Esophagus muscularis mucosa (tissue), 4 donors: ENCODE data around the gene NPAT. TPM values are rescaled to one million over a fixed set of nuclear protein-coding genes. Genes with fewer than 3 reads are reported as not detected.

Experiments
- DNase-seq: peaks from one replicate; pipeline ENCODE4 v3.0.0-alpha.2; 2017; ENCODE audit errors: extremely low spot score
- H3K27ac ChIP-seq, 4 donors: fragments of 200-600 bp; sonication (generic); replicated peaks in 1 of 4; 1 replicate in 3 of 4; 2 replicates in 1 of 4; pipeline ENCODE4 v1.5.1; 2016 to 2019; ENCODE audit warnings: mild to moderate bottlenecking in 1 of 4
- H3K27me3 ChIP-seq, 4 donors: fragments of 200-600 bp; sonication (generic); one replicate each; pipeline versions ENCODE4 v1.5.1 to v1.6.0; 2016 to 2019
- H3K36me3 ChIP-seq, 4 donors: fragments of 200-600 bp; sonication (generic); one replicate each; pipeline ENCODE4 v1.5.1; 2016 to 2019
- H3K4me1 ChIP-seq, 4 donors: fragments of 200-600 bp; sonication (generic); one replicate each; pipeline ENCODE4 v1.5.1; 2016 to 2019
- H3K4me3 ChIP-seq, 4 donors: fragments of 200-600 bp; sonication (generic); 1 replicate in 2 of 4; 2 replicates in 2 of 4; pipeline ENCODE4 v1.5.1; 2016 to 2019; ENCODE audit warnings: mild to moderate bottlenecking in 4 of 4, moderate library complexity in 1 of 4
- H3K9me3 ChIP-seq, 4 donors: fragments of 200-600 bp; sonication (generic); 1 replicate in 3 of 4; 2 replicates in 1 of 4; pipeline ENCODE4 v1.5.1; 2016 to 2019
- CTCF ChIP-seq, 3 experiments: fragments of 200-600 bp in 2 of 3; fragments of 450-650 bp in 1 of 3; sonication (generic) in 2 of 3; IDR thresholded peaks; one replicate each; pipeline ENCODE4 v1.5.1; 2017 to 2019; ENCODE audit warnings: antibody characterized with exemption in 3 of 3, mild to moderate bottlenecking in 2 of 3, moderate library complexity in 1 of 3
- EP300 ChIP-seq: sonication (generic); formaldehyde crosslinking; IDR thresholded peaks from one replicate; pipeline ENCODE4 v1.6.1; 2017; ENCODE audit warnings: antibody characterized with exemption
- POLR2A ChIP-seq: fragments of 450-650 bp; IDR thresholded peaks from one replicate; pipeline ENCODE4 v1.6.1; 2017; ENCODE audit warnings: antibody characterized with exemption, moderate library complexity, mild to moderate bottlenecking, low read depth
- POLR2AphosphoS5 ChIP-seq, 2 donors: sonication (generic); formaldehyde crosslinking; IDR thresholded peaks; one replicate each; pipeline ENCODE4 v1.6.1; 2017; ENCODE audit warnings: antibody characterized with exemption in 2 of 2
- WGBS: methylation state at CpG from one replicate; pipeline ENCODE4 v1.1.5; 2018; 5-methylcytosine and 5-hydroxymethylcytosine counted together
- intact Hi-C: fragments of 100-400 bp; cut with DNase I; formaldehyde crosslinking; loops from one replicate; pipeline ENCODE4 v1.15.1; 2023
- small RNA-seq, 3 donors: library from RNA; depleted of rRNA; stranded (forward); fragments of <200 nt; gene quantifications; one replicate each; pipeline ENCODE3, GENCODE V24; 2016
- total RNA-seq, 4 donors: library from RNA; depleted of rRNA; stranded (reverse); fragments of >200 nt; gene quantifications; one replicate each; pipeline versions ENCODE4 v1.1.0 to v1.2.1, GENCODE V29; 2016

Gene NPAT
- total RNA-seq, 4 donors from 2014 or later = 10.4 to 13.7 (median 10.7) TPM

- TF ChIP-seq POLR2AphosphoS5 (IDR thresholded peaks at IDR 0.05) = no peak
- TF ChIP-seq CTCF (IDR thresholded peaks at IDR 0.05) = peak; percentile 44 to 65 (median 45)
- intact Hi-C loops = loop anchor here (10.0 kb wide), 1 partner anchor 547 kb away; the partner anchor contains the start of gene DDX10
- Histone ChIP-seq H3K4me1 (peaks cover 26 to 39% (median 36%) of the 10 kb centered on the region in 4 donors), H3K27ac (no peak overlapping the region), H3K27me3 (no peaks in the 10 kb centered on the region), H3K36me3 (no peaks in the 10 kb centered on the region), H3K9me3 (no peaks in the 10 kb centered on the region), H3K4me3 (no peak overlapping the region)
- DNase-seq = no peak
These were observed 104.6 kb downstream of the NPAT start for GRCh38 chr11:108117746-108118371.

GRCh38 chr11:108115500-108116140, 106.8 kb downstream of the NPAT start:
- Histone ChIP-seq H3K9me3 (no peaks in the 10 kb centered on the region), H3K4me3 (no peak overlapping the region), H3K27ac (peak overlapping the region; percentile 75 to 80 (median 78)), H3K27me3 (no peaks in the 10 kb centered on the region), H3K36me3 (peaks cover 0 to 3% (median under 1%) of the 10 kb centered on the region in 4 donors), H3K4me1 (peaks cover 15 to 25% (median 20%) of the 10 kb centered on the region in 4 donors)
- DNase-seq = peak; percentile 97
- no peak for TF ChIP-seq CTCF (IDR thresholded peaks at IDR 0.05)
- peak; percentile 64 to 84 for TF ChIP-seq POLR2AphosphoS5 (IDR thresholded peaks at IDR 0.05)
- WGBS = 20% methylated on average over 5 of the region's 5 CpGs
- intact Hi-C loops = loop anchor here (10.0 kb wide), 1 partner anchor 549 kb away; the partner anchor contains the start of gene DDX10

- Histone ChIP-seq H3K27ac (no peak overlapping the region), H3K4me1 (peaks cover 15 to 20% (median 18%) of the 10 kb centered on the region in 4 donors), H3K27me3 (no peaks in the 10 kb centered on the region), H3K36me3 (peaks cover 0 to 18% (median 1%) of the 10 kb centered on the region in 4 donors), H3K9me3 (no peaks in the 10 kb centered on the region), H3K4me3 (no peak overlapping the region)
- intact Hi-C loops = loop anchor here (10.0 kb wide), 1 partner anchor 553 kb away; the partner anchor contains the start of gene DDX10
- TF ChIP-seq POLR2A (no peak), EP300 (no peak), CTCF (IDR thresholded peaks at IDR 0.05) (no peak), POLR2AphosphoS5 (IDR thresholded peaks at IDR 0.05) (no peak)
- WGBS = 94% methylated on average over 2 of the region's 2 CpGs
- DNase-seq = peak; percentile 39
These were observed 110.4 kb downstream of the NPAT start for GRCh38 chr11:108112057-108112456.

- no peak overlapping the region for H3K4me3 ChIP-seq
- peaks cover 12 to 15% (median 15%) of the 10 kb centered on the region in 4 donors for H3K4me1 ChIP-seq
- TF ChIP-seq POLR2AphosphoS5 (IDR thresholded peaks at IDR 0.05) (no peak), EP300 (no peak), POLR2A (no peak), CTCF (IDR thresholded peaks at IDR 0.05) (no peak)
- intact Hi-C loops = loop anchor here (10.0 kb wide), 1 partner anchor 554 kb away; the partner anchor contains the start of gene DDX10
- peak; percentile 42 for DNase-seq
- H3K9me3 ChIP-seq = no peaks in the 10 kb centered on the region
- no peaks in the 10 kb centered on the region for H3K27me3 ChIP-seq
- H3K27ac ChIP-seq = no peak overlapping the region
- H3K36me3 ChIP-seq = peaks cover 0 to 22% (median 3%) of the 10 kb centered on the region in 4 donors
- 97% methylated on average over 4 of the region's 4 CpGs for WGBS
These were observed 111.3 kb downstream of the NPAT start for GRCh38 chr11:108111126-108111525.

Small RNA genes within 50 kb of the gene (small RNA-seq; reads per million reads assigned to genes)
- 0 reads per million in 3 donors for gene RF00019

Other genes starting within 250 kb of the NPAT start
- gene CUL5, start 213.7 kb downstream of the NPAT start, total RNA-seq = 10 to 100 TPM; 23.4 to 28.1 (median 26.3) TPM
- 100 to 1,000 TPM in 3 of 4 donors, 10 to 100 TPM in 1; 89.6 to 191 (median 139) TPM for gene ACAT1, start 101.1 kb downstream of the NPAT start, total RNA-seq
- 10 to 100 TPM; 28.3 to 73.1 (median 34.1) TPM for gene ATM, start 429 bp upstream of the NPAT start, total RNA-seq
- gene C11orf65, start 244.9 kb upstream of the NPAT start, total RNA-seq = under 1 TPM in 3 of 4 donors, not detected in 1; 0.06 to 0.63 (median 0.33) TPM